Stimulated activated CD8-positive, alpha-beta memory T cell treated with anti-CD3 and anti-CD28 coated beads, Interleukin-15, amount 100 ng/mL, for 1 hour (primary cell): ENCODE results near the gene ARRB2.

Experiments used
- DNase-seq: peaks from one replicate; pipeline ENCODE4 v3.0.0-alpha.2; 2020; ENCODE audit warnings: low read depth

The ARRB2 gene

DNA sequence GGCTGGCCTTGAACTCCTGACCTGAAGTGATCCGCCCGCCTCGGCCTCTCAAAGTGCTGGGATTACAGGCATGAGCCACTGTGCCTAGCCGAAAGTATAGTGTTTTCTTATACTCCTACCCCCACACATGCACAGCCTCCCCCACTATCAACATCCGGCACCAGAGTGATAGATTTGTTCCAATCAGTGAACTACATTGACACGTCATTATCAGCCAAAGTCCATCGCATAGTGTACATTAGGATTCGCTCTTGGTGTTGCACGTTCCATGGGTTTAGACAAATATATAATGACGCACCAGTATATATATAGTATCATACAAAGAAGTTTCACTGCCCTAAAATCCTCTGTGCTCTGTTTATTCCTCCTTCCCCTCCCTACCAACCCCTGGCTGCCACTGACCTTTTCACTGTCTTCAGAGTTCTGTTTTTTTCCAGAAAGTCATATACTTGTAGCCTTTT, 49.4 kb downstream of the ARRB2 start:
- DNase-seq = no peak

DNA sequence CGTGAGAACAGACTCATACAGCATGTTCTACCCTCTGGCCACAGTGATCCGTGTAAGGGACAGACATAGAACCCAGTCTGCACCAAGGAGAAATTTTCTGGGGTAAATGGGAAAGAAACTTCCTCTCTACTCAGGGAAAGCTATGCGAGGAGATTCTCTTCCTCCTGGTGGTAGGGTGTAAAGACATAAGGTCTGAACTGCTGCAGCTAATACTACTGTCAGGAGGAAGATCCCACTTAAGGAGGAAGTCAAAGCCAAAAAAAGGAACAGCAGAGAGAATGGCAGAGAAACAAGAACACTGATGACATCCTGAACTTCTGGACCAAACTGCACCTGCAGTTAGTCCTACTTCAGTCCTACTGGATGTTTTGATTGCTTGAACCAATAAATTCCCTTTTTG, 54.2 kb downstream of the ARRB2 start:
- DNase-seq = no peak

DNA sequence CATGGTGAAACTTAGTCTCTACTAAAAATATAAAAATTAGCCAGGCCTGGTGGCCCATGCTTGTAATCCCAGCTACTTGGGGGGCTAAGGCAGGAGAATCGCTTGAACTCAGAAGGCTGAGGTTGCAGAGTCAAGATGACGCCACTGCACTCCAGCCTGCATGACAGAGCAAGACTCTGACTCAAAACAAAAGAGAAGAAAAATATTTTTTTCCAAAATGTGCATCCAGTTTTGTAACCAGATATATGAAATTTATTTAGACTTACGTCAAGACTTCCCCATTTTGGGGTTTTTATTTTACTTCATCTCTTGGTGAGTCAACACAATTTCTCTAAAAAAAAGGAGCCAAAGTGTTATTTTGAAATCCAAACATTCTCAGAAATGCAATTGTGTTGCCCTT, 55.8 kb downstream of the ARRB2 start:
- DNase-seq = no peak

DNA sequence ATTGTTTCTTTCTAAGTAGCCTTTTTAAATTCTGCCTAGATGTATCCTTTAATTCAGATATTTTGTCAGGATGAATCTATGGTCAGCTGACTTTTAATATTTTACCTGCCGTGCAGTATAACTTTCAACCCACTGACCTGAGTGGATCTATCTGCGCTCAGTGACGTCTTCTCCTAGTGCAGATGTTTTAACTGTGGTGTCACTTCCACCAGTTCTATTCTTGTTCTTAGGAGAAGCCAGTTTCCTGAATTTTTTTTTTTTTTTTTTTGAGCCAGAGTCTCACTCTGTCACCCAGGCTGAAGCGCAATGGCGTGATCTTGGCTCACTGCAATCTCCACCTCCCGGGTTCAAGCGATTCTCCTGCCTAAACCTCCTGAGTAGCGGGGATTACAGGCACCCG, 56.3 kb downstream of the ARRB2 start:
- DNase-seq = no peak

DNA sequence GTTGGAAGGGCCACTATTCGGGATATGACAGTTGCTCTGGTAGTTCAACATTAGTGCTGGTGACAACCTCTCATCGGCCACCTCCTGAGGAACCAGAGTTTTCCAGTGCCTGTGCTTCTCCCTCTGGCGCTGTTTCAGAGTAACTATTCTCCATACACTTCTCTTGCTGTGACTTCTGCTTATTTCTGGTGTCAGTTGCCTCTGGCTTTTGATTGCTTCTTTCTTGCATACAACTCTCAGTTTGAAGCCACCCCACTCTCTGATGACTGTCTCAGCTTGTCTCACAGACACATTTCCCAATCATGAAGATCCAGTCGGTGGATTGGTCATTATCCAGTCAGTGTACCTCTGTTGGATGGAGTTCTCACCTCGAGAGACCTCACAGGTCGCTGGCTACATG, 57.9 kb downstream of the ARRB2 start:
- no peak for DNase-seq

DNA sequence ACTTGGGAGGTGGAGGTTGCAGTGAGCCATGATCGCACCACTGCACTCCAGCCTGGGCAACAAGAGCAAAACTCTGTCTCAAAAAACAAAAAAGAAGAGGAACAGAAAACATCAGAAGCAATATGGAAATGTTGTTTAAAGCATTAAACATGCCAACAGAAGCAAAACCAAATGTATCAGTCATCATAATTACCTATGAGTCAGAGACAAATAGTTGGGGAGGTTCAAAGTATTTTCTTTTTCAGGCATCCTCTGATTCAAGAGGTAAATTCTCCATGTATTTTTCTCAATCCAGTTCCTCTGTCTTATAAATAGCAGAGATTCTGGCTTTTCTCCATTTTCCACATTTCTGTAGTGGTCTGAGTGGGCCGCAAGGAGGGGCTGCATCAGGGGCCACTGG, 59.2 kb downstream of the ARRB2 start:
- DNase-seq = no peak
